HepG2 (cell line): Measurements from ENCODE around the gene PRR14. TPM values are rescaled to one million over a fixed set of nuclear protein-coding genes. Genes with fewer than 3 reads are reported as not detected.

Experiments
- ARID2 ChIP-seq: sonication (generic); formaldehyde crosslinking; IDR thresholded peaks from 2 replicates; pipeline ENCODE4 v1.8.1; 2022; ENCODE audit warnings: mild to moderate bottlenecking, missing genetic modification reagents, borderline replicate concordance
- FOXC1 ChIP-seq: sonication (generic); formaldehyde crosslinking; IDR thresholded peaks from 2 replicates; pipeline ENCODE4 v1.8.0; 2022; ENCODE audit warnings: mild to moderate bottlenecking, missing genetic modification reagents, borderline replicate concordance
- GPN1 ChIP-seq: sonication (generic); formaldehyde crosslinking; IDR thresholded peaks from 2 replicates; pipeline ENCODE4 v1.5.1; 2020; ENCODE audit warnings: missing genetic modification reagents, borderline replicate concordance
- HOXA9 ChIP-seq: sonication (generic); formaldehyde crosslinking; IDR thresholded peaks from 2 replicates; pipeline ENCODE4 v1.8.1; 2022; ENCODE audit warnings: missing genetic modification reagents, mild to moderate bottlenecking, moderate library complexity, borderline replicate concordance
- MED1 ChIP-seq: sonication (generic); formaldehyde crosslinking; IDR thresholded peaks from 2 replicates; pipeline ENCODE4 v1.4.0; 2020; ENCODE audit warnings: missing genetic modification reagents
- SP4 ChIP-seq: sonication (generic); formaldehyde crosslinking; IDR thresholded peaks from 2 replicates; pipeline ENCODE4 v1.8.1; 2023; ENCODE audit warnings: mild to moderate bottlenecking, missing genetic modification reagents
- SPEN ChIP-seq: sonication (generic); formaldehyde crosslinking; IDR thresholded peaks from 2 replicates; pipeline ENCODE4 v1.5.1; 2020; ENCODE audit warnings: low read depth, mild to moderate bottlenecking, missing genetic modification reagents
- TARDBP ChIP-seq: sonication (generic); formaldehyde crosslinking; IDR thresholded peaks from 2 replicates; pipeline ENCODE4 v1.8.0; 2022; ENCODE audit warnings: mild to moderate bottlenecking, missing genetic modification reagents
- ZNF256 ChIP-seq: sonication (generic); formaldehyde crosslinking; conservative IDR thresholded peaks from 2 replicates; pipeline ENCODE4 v1.4.0; 2020; ENCODE audit warnings: missing genetic modification reagents
- ZNF331 ChIP-seq: sonication (generic); formaldehyde crosslinking; IDR thresholded peaks from 2 replicates; pipeline ENCODE4 v1.4.0; 2020; ENCODE audit warnings: missing genetic modification reagents
- ZNF790 ChIP-seq: sonication (generic); formaldehyde crosslinking; IDR thresholded peaks from 2 replicates; pipeline ENCODE4 v1.8.0; 2022; ENCODE audit warnings: missing genetic modification reagents, mild to moderate bottlenecking, borderline replicate concordance
- polyA plus RNA-seq, 8 experiments: library from polyadenylated mRNA; depleted of rRNA in 3 of 8; stranded (reverse) in 7 of 8; unstranded in 1 of 8; fragments of >200 nt; fragmentation: Illumina TruSeq in 4 of 8; extraction: Trizol in 4 of 8; gene quantifications; 2 replicates each; pipeline versions ENCODE4 v1.2.1 to v1.2.3, GENCODE V29; 2011 to 2016; ENCODE audit warnings: low read depth in 4 of 8, missing spikeins in 1 of 8, mixed read lengths in 1 of 8; ENCODE audit not compliant: insufficient read depth in 1 of 8
- total RNA-seq, 5 experiments: library from RNA; depleted of rRNA; stranded (reverse); fragments of >200 nt; fragmentation: Illumina TruSeq; extraction: Trizol; gene quantifications; 2 replicates each; pipeline ENCODE4 v1.2.3, GENCODE V29; 2016; ENCODE audit warnings: low read depth in 1 of 5
- TF ChIP-seq, protein P1 (sequence below): sonication (generic); formaldehyde crosslinking; IDR thresholded peaks from 2 replicates; pipeline ENCODE4 v1.9.0; 2022; ENCODE audit warnings: low read depth, missing genetic modification reagents
- TF ChIP-seq, protein P2 (sequence below): IDR thresholded peaks from 2 replicates; pipeline ENCODE4 v1.6.1; 2016; ENCODE audit warnings: missing compliant biosample characterization, missing genetic modification reagents, borderline replicate concordance
- TF ChIP-seq, protein P3 (sequence below), 2 experiments: fragments of 450-650 bp in 1 of 2; sonication (generic) in 1 of 2; formaldehyde crosslinking in 1 of 2; IDR thresholded peaks; 2 replicates each; pipeline versions ENCODE4 v1.6.1 to v1.8.0; 2016 to 2022; ENCODE audit warnings: antibody characterized with exemption in 1 of 2, mild to moderate bottlenecking in 1 of 2, missing genetic modification reagents in 1 of 2

Gene PRR14
- total and polyA plus RNA-seq, 2 of the 13 experiments (the other 11 are each of a cell fraction or from before 2014, with no cell fraction given), result 8.4 to 11.0 TPM

DNA sequence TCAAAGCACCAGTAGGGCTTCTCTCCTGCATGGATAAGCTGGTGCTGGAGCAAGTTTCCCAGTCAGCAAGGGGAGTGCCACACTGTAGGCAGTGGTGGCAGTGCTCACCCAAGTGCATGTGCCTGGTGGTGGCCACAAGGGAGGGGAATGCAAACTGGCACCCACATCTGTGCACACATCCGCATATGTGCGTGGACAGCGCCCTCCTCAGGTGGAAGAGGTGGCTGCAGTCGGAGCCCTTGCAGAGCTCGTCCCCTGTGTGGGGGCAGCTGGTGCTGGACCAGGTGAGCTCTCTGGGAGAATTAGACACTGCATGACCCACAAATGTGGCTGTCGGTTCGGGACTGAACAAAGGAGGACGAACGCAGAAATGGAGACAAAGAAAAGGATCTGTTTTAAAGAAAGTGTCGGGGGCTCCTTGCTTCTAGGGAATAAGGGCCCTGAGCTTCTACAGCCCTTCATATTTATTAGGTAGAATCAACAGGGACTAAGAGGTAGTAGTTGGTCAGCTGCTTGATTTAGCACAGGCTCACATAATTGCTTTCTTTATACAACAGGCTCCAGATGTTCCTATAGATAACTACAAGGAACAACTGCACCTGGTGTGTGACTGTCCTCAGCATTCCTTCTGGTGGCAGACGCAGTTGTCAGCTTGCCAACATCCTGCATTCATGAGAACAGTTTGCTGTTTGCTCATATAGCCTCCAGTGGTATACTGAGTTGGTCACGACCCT, 35.2 kb upstream of the PRR14 start (continued):
- TF ChIP-seq, protein P1, sequence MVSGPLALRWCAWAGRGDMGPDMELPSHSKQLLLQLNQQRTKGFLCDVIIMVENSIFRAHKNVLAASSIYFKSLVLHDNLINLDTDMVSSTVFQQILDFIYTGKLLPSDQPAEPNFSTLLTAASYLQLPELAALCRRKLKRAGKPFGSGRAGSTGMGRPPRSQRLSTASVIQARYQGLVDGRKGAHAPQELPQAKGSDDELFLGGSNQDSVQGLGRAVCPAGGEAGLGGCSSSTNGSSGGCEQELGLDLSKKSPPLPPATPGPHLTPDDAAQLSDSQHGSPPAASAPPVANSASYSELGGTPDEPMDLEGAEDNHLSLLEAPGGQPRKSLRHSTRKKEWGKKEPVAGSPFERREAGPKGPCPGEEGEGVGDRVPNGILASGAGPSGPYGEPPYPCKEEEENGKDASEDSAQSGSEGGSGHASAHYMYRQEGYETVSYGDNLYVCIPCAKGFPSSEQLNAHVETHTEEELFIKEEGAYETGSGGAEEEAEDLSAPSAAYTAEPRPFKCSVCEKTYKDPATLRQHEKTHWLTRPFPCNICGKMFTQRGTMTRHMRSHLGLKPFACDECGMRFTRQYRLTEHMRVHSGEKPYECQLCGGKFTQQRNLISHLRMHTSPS, result peak; percentile 96
- TF ChIP-seq SP4 (CRISPR knock-in tag), result peak; percentile 42; the same call in 1 of the 2 replicates
- TF ChIP-seq ZNF331 (CRISPR knock-in tag), result peak; percentile 72; the same call in 1 of the 2 replicates
- TF ChIP-seq, protein P2, sequence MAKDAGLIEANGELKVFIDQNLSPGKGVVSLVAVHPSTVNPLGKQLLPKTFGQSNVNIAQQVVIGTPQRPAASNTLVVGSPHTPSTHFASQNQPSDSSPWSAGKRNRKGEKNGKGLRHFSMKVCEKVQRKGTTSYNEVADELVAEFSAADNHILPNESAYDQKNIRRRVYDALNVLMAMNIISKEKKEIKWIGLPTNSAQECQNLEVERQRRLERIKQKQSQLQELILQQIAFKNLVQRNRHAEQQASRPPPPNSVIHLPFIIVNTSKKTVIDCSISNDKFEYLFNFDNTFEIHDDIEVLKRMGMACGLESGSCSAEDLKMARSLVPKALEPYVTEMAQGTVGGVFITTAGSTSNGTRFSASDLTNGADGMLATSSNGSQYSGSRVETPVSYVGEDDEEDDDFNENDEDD (CRISPR knock-in tag), result 0 out of 2 replicates have a peak, but pooled peaks have one; percentile 26
- TF ChIP-seq ZNF790 (CRISPR knock-in tag), result no peak
- TF ChIP-seq ARID2 (CRISPR knock-in tag), result 0 out of 2 replicates have a peak, but pooled peaks have one; percentile 50
- TF ChIP-seq MED1 (CRISPR knock-in tag), result no peak; the same call in 1 of the 2 replicates
- no peak for TF ChIP-seq FOXC1 (CRISPR knock-in tag)
- TF ChIP-seq SPEN (CRISPR knock-in tag), result peak; percentile 71; the same call in 1 of the 2 replicates
- TF ChIP-seq, protein P3, sequence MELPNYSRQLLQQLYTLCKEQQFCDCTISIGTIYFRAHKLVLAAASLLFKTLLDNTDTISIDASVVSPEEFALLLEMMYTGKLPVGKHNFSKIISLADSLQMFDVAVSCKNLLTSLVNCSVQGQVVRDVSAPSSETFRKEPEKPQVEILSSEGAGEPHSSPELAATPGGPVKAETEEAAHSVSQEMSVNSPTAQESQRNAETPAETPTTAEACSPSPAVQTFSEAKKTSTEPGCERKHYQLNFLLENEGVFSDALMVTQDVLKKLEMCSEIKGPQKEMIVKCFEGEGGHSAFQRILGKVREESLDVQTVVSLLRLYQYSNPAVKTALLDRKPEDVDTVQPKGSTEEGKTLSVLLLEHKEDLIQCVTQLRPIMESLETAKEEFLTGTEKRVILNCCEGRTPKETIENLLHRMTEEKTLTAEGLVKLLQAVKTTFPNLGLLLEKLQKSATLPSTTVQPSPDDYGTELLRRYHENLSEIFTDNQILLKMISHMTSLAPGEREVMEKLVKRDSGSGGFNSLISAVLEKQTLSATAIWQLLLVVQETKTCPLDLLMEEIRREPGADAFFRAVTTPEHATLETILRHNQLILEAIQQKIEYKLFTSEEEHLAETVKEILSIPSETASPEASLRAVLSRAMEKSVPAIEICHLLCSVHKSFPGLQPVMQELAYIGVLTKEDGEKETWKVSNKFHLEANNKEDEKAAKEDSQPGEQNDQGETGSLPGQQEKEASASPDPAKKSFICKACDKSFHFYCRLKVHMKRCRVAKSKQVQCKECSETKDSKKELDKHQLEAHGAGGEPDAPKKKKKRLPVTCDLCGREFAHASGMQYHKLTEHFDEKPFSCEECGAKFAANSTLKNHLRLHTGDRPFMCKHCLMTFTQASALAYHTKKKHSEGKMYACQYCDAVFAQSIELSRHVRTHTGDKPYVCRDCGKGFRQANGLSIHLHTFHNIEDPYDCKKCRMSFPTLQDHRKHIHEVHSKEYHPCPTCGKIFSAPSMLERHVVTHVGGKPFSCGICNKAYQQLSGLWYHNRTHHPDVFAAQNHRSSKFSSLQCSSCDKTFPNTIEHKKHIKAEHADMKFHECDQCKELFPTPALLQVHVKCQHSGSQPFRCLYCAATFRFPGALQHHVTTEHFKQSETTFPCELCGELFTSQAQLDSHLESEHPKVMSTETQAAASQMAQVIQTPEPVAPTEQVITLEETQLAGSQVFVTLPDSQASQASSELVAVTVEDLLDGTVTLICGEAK (IDR thresholded peaks at IDR 0.05), result no peak
- TF ChIP-seq, protein P3 (CRISPR knock-in tag; IDR thresholded peaks at IDR 0.05), result no peak
- peak; percentile 74; the same call in 1 of the 2 replicates for TF ChIP-seq TARDBP
- TF ChIP-seq ZNF256 (CRISPR knock-in tag), result no peak
- no peak for TF ChIP-seq GPN1 (CRISPR knock-in tag)
- no peak for TF ChIP-seq HOXA9 (CRISPR knock-in tag)
